ENCODE measurements around the gene CFAP141. TPM values are rescaled to one million over a fixed set of nuclear protein-coding genes. Genes with fewer than 3 reads are reported as not detected.
"Not testable (repeated sequence)": the region's sequence is repeated elsewhere in the genome, so short reads cannot be mapped to it uniquely, and the experiment has no call there.

CFAP141 gene
- total RNA-seq, 4 donors from 2014 or later: not detected

GRCh38 chr1:154207262-154207661 is 1.1 kb upstream of the CFAP141 start:
- in situ Hi-C loops (cut with MboI; ENCODE audit: low pct_ligation_motif_present in 1 of 4, low pct_unique_long_range_greater_than_20kb in 1 of 4, low sequenced_read_pairs in 3 of 4) (no loop called here), intact Hi-C loops (cut with DNase I; ENCODE audit: low total_unique reads) (no loop called here)
- Histone ChIP-seq H3K27ac (no peak overlapping the region), H3K4me1 (no peaks in the 10 kb centered on the region), H3K36me3 (peaks cover 0 to 60% (median 31%) of the 10 kb centered on the region in 4 donors), H3K27me3 (no peaks in the 10 kb centered on the region), H3K9me3 (no peaks in the 10 kb centered on the region), H3K4me3 (no peak overlapping the region)
- WGBS, 2 donors (ENCODE audit: low coverage in 1 of 2): 86% methylated on average over 9 of the region's 9 CpGs; no CpG with 5 or more reads in 1 of the 2 donors
- TF ChIP-seq, protein P1, sequence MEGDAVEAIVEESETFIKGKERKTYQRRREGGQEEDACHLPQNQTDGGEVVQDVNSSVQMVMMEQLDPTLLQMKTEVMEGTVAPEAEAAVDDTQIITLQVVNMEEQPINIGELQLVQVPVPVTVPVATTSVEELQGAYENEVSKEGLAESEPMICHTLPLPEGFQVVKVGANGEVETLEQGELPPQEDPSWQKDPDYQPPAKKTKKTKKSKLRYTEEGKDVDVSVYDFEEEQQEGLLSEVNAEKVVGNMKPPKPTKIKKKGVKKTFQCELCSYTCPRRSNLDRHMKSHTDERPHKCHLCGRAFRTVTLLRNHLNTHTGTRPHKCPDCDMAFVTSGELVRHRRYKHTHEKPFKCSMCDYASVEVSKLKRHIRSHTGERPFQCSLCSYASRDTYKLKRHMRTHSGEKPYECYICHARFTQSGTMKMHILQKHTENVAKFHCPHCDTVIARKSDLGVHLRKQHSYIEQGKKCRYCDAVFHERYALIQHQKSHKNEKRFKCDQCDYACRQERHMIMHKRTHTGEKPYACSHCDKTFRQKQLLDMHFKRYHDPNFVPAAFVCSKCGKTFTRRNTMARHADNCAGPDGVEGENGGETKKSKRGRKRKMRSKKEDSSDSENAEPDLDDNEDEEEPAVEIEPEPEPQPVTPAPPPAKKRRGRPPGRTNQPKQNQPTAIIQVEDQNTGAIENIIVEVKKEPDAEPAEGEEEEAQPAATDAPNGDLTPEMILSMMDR (IDR thresholded peaks at IDR 0.05): no peak
- TF ChIP-seq POLR2A (IDR thresholded peaks at IDR 0.05) (no peak), EP300 (IDR thresholded peaks at IDR 0.05; ENCODE audit: low read depth) (no peak), POLR2AphosphoS5 (IDR thresholded peaks at IDR 0.05) (no peak)
- no peak for DNase-seq

- H3K36me3 ChIP-seq: peaks cover 0 to 45% (median 22%) of the 10 kb centered on the region in 4 donors
- 93 to 96% methylated on average over 8 to 11 of the region's 11 CpGs for WGBS, 2 donors (ENCODE audit: low coverage in 1 of 2)
- H3K4me3 ChIP-seq; H3K27ac ChIP-seq; H3K27me3 ChIP-seq; in situ Hi-C loops (cut with MboI; ENCODE audit: low pct_ligation_motif_present in 1 of 4, low pct_unique_long_range_greater_than_20kb in 1 of 4, low sequenced_read_pairs in 3 of 4); DNase-seq; H3K9me3 ChIP-seq; H3K4me1 ChIP-seq; intact Hi-C loops (cut with DNase I; ENCODE audit: low total_unique reads): not testable (repeated sequence)
Observed at GRCh38 chr1:154205778-154206177, 355 bp downstream of the CFAP141 start.

- no peak for DNase-seq
- intact Hi-C loops (cut with DNase I; ENCODE audit: low total_unique reads) (loop anchor here (10.0 kb wide), 1 partner anchor 1985 kb away; no protein-coding TSS in a partner anchor), in situ Hi-C loops (cut with MboI; ENCODE audit: low pct_ligation_motif_present in 1 of 4, low pct_unique_long_range_greater_than_20kb in 1 of 4, low sequenced_read_pairs in 3 of 4) (loop anchor here in 2 of 4 donors (10.0 kb wide), 2 partner anchors 65 to 75 kb away; partner anchors contain the start of gene HAX1 (in 1 of the 2))
- Histone ChIP-seq H3K4me3 (no peak overlapping the region), H3K36me3 (no peaks in the 10 kb centered on the region), H3K4me1 (peaks cover 0 to 6% (median 0%) of the 10 kb centered on the region in 4 donors), H3K9me3 (no peaks in the 10 kb centered on the region), H3K27ac (peak overlapping the region in 1 of 4 donors; percentile 20), H3K27me3 (no peaks in the 10 kb centered on the region)
- TF ChIP-seq POLR2AphosphoS5 (IDR thresholded peaks at IDR 0.05) (no peak), EP300 (IDR thresholded peaks at IDR 0.05; ENCODE audit: low read depth) (no peak), POLR2A (IDR thresholded peaks at IDR 0.05) (no peak)
- TF ChIP-seq, protein P1 (IDR thresholded peaks at IDR 0.05): no peak
- WGBS, 2 donors (ENCODE audit: low coverage in 1 of 2): 75 to 93% methylated on average over 2 to 3 of the region's 3 CpGs
Observed at GRCh38 chr1:154199563-154199879, 6.6 kb downstream of the CFAP141 start.

DNA sequence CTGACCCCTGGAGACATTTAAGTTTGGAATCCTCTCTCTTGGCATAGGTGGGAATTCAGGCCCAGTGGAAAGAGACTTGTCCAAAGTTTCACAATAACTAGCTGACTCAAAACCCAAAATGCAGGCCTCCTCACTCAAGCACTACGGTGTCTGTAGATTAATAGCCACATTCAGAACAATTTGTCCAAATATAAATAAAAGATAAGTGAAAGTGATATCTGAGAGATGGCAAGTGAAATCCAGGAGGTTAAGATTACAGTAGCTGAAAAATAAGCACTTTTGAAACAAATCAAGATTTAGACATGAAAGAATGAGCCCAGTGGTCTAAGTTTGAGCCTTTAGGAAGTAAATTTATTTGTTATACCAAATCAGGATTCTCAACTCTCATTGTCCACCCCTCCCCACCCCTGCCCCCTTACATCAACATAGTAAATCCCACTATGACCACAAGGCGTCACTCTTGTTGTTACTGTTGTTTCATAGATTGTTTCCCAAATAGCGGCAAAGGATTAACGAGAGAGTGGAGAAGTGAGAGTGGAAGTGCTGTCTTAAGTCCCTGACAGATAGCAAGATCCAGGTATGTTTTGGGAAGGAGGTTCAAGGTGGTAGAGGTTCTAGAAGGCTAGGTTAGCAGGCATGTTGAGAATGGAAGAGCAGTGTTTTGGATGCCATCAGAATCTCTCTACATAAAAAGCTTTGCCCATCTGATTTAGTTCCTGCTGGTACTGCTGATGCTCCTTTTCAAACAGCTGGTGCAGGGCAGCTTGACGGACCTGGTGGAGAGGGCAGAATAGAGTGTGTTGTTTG is 7.2 kb downstream of the CFAP141 start:
- intact Hi-C loops (cut with DNase I; ENCODE audit: low total_unique reads): loop anchor here (10.0 kb wide), 1 partner anchor 1986 kb away; no protein-coding TSS in a partner anchor
- TF ChIP-seq, protein P1 (IDR thresholded peaks at IDR 0.05): peak; percentile 45 to 50 (median 48)
- TF ChIP-seq EP300 (IDR thresholded peaks at IDR 0.05; ENCODE audit: low read depth): no peak
- TF ChIP-seq POLR2AphosphoS5 (IDR thresholded peaks at IDR 0.05): no peak
- no peak for TF ChIP-seq POLR2A (IDR thresholded peaks at IDR 0.05)
- Histone ChIP-seq H3K36me3 (no peaks in the 10 kb centered on the region), H3K9me3 (no peaks in the 10 kb centered on the region), H3K4me3 (no peak overlapping the region), H3K27me3 (peaks cover 3% of the 10 kb centered on the region), H3K27ac (peak overlapping the region in 1 of 4 donors; percentile 20), H3K4me1 (peaks cover 0 to 6% (median 0%) of the 10 kb centered on the region in 4 donors)
- DNase-seq: no peak
- in situ Hi-C loops (cut with MboI; ENCODE audit: low pct_ligation_motif_present in 1 of 4, low pct_unique_long_range_greater_than_20kb in 1 of 4, low sequenced_read_pairs in 3 of 4): loop anchor here in 2 of 4 donors (10.0 kb wide), 2 partner anchors 66 to 76 kb away; partner anchors contain the start of gene HAX1 (in 1 of the 2)
- 0 to 5% methylated on average over 4 to 5 of the region's 5 CpGs for WGBS, 2 donors (ENCODE audit: low coverage in 1 of 2)
